Liver (tissue), 3 donors: ENCODE measurements around the gene PMP22.

Experiments
- GABPA ChIP-seq, 2 donors: IDR thresholded peaks in 1 of 2; conservative IDR thresholded peaks in 1 of 2; 2 replicates each; pipeline ENCODE4 v1.6.1; 2016; ENCODE audit warnings: antibody characterized with exemption in 2 of 2, mild to moderate bottlenecking in 1 of 2, moderate library complexity in 1 of 2
- HNF4G ChIP-seq: IDR thresholded peaks from 2 replicates; pipeline ENCODE4 v1.6.1; 2016; ENCODE audit warnings: antibody characterized with exemption
- RXRA ChIP-seq, 2 donors: IDR thresholded peaks; 2 replicates each; pipeline ENCODE4 v1.6.1; 2017 to 2018; ENCODE audit warnings: antibody characterized with exemption in 2 of 2, mild to moderate bottlenecking in 1 of 2
- TAF1 ChIP-seq: conservative IDR thresholded peaks from 2 replicates; pipeline ENCODE4 v1.6.1; 2016; ENCODE audit warnings: antibody characterized with exemption, mild to moderate bottlenecking
- YY1 ChIP-seq: IDR thresholded peaks from 2 replicates; pipeline ENCODE4 v1.6.1; 2016; ENCODE audit warnings: antibody characterized with exemption, mild to moderate bottlenecking
- TF ChIP-seq, protein P1 (sequence below): fragments of 150-350 bp; IDR thresholded peaks from 2 replicates; pipeline ENCODE4 v1.5.1; 2017; ENCODE audit warnings: improper control_type of control experiment, low read depth, low read length; ENCODE audit not compliant: missing input control
- donor health status: healthy.
- donor health status: healthy.

DNA sequence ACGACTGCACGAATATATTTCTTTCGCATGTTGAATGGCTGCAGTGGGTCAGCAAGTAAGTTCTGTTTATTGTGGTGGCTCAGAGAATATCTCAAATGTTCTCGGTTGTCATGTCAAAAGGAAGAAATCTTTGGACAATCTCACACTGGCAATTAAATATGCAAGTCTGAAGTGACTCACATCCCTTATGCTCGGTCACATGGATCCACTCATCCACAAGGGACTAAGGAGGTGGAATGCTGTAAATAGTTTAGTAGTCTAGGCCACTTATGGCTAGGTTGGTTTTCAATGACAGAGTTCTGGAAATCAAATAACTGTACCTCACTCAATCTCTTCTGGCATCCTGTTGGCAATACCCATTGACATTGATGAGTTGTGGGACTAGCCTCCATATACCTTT lies 33.0 kb upstream of the PMP22 start:
- TF ChIP-seq, protein P1, sequence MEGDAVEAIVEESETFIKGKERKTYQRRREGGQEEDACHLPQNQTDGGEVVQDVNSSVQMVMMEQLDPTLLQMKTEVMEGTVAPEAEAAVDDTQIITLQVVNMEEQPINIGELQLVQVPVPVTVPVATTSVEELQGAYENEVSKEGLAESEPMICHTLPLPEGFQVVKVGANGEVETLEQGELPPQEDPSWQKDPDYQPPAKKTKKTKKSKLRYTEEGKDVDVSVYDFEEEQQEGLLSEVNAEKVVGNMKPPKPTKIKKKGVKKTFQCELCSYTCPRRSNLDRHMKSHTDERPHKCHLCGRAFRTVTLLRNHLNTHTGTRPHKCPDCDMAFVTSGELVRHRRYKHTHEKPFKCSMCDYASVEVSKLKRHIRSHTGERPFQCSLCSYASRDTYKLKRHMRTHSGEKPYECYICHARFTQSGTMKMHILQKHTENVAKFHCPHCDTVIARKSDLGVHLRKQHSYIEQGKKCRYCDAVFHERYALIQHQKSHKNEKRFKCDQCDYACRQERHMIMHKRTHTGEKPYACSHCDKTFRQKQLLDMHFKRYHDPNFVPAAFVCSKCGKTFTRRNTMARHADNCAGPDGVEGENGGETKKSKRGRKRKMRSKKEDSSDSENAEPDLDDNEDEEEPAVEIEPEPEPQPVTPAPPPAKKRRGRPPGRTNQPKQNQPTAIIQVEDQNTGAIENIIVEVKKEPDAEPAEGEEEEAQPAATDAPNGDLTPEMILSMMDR: no peak
- TF ChIP-seq TAF1 (no peak), HNF4G (no peak), YY1 (no peak), GABPA (IDR thresholded peaks at IDR 0.05 in 1 of 2, conservative IDR thresholded peaks at IDR 0.05 in 1 of 2) (no peak), RXRA (IDR thresholded peaks at IDR 0.05) (no peak)
